Fibroblast of skin of right quadriceps (primary cell): ENCODE data around the gene SAMM50.

Experiments used
- DNase-seq: peaks from one replicate; pipeline ENCODE4 v3.0.0-alpha.2; 2013

The SAMM50 gene

DNA sequence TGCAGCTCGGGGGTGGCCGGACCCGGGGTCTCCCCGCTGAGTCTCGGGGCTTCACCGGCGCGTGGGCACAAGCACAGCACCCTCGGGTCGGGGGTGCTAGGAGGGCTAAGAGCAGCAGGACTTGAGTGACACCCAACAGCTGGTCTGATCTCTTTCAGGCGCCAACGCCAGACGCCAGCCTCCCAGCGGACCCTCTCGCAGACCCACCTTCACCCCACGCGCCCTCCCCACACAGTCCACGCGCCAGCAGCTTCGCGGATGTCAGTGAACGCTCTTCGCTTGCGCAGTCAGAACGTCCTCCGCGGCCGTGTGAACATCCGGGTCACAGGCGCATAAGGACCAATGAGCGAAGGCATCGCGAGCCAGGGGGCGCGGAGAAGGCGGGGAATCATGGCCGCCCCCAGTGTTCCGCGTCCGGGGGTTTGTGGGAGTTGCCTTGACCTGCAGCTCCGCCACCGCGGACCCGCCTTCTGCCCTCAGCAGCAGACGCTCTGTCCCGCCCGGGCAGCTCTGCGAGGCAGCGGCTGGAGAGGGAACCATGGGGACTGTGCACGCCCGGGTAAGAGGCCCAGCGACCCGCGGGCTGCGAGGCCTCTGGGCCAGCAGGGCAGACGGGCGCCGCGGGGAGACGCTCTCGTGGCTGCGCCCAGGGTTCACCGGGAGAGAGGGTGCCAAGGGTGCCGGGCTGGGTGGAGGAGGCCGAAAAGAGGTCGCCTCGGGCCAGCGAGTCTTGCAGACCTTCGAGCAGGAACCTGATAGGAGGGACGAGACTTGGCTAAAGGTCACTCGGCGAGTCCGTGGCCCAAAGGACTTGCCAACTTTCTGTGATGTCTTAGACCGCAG, at the start of gene SAMM50:
Gene SAMM50 (plus strand): TSS at position 403 of the 843 bp plus-strand sequence. CDS start 136 bp downstream, at position 539.
- peak; percentile 86 for DNase-seq

DNA sequence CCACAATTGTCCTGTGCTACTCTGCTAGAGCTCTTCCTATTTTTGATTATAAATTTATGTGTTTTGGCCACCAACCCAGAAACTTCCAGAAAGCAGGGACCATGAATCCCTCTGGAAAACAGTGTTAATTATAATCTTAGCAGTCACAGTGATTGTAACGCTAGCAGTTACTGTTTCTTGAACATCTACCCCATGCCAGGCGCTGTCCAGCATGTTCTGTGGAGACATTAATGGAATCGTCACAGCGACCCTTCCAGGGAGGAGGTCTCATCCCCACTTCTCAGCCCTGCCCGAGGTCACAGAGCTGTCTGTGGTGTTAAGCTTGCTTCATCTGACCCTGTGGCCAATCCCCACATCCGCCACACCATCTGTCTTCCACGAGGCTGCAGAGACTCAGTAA, 49.6 kb upstream of the SAMM50 start:
- no peak for DNase-seq

DNA sequence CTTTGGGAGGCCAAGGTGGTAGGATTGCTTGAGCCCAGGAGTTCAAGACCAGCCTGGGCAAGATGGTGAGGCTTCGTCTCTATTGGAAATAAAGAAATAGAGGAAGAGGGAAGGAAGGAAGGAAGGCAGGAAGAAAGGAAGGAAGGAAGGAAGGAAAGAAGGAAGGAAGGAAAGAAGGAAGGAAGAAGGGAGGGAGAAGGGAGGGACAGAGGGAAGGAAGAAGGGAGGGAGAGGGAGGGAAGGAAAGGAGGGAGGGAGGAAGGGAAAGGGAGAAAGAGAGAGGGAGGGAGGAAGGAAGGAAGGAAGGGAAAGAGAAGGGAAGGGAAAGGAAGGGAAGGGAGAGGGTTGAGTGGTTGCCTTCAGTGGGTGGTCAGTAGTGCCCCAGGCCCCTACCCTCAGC, 45.5 kb upstream of the SAMM50 start:
- no peak for DNase-seq

DNA sequence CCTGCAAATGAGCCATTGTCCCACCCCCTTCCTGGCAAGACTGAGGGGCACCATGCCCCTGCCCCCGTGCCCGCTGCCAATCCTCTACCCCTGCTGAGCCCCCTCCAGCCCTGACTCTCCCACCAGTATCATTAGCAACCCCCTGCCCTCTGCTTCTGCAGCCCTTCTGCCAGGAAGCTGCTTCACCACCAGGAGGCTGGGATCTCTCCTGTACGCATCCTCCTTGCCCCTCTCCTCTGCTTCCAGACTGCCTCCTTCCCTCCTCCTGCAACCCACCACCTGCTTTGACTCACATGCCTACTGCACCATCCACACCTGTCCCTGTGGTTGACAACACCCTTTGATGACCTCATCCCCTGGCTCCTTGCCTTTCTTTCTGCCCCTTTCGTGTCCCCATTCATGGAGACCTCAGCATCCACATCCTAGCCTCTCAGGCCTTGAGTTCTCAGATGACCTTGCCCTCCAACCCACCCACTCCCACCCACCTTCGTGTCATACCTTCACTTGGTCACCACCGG, 45.0 kb upstream of the SAMM50 start:
- DNase-seq: no peak

DNA sequence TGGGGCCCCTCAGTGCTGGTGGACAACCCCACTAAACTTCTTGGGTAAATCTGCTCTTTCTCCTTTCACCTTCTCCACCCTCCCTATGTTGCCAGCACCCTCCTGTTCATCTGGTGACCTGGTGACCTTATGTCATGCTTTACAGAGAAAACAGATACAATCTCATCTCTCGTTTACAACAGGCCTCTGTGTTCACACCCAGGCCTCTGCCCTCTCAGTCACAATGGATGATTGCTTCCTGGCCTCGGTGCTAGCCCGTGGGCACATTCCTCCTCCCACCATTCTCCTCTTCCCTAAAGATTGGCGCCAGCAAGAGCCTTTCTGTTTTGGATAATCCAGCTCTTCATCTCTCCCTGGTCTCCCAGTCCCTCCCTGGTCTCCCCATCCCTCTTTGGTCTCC, 43.9 kb upstream of the SAMM50 start:
- DNase-seq: no peak

DNA sequence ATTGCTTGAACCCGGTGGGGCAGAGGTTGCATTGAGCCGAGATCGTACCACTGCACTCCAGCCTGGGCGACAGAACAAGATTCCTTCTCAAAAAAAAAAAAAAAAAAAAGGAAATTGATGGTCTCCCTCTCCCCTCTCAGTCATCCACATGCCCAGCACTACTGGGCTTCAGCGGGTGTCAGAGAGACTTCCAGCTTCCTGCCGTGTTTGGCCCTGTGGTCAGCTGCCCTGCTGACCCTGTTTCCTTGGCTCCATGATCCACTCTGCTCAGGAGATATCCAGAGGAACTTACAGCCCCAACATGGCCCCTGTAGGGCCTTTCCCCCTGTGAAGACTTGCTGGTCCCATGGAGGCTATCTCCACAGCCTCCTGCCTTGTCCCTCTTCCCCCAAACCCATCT, 37.7 kb upstream of the SAMM50 start:
- DNase-seq: no peak

DNA sequence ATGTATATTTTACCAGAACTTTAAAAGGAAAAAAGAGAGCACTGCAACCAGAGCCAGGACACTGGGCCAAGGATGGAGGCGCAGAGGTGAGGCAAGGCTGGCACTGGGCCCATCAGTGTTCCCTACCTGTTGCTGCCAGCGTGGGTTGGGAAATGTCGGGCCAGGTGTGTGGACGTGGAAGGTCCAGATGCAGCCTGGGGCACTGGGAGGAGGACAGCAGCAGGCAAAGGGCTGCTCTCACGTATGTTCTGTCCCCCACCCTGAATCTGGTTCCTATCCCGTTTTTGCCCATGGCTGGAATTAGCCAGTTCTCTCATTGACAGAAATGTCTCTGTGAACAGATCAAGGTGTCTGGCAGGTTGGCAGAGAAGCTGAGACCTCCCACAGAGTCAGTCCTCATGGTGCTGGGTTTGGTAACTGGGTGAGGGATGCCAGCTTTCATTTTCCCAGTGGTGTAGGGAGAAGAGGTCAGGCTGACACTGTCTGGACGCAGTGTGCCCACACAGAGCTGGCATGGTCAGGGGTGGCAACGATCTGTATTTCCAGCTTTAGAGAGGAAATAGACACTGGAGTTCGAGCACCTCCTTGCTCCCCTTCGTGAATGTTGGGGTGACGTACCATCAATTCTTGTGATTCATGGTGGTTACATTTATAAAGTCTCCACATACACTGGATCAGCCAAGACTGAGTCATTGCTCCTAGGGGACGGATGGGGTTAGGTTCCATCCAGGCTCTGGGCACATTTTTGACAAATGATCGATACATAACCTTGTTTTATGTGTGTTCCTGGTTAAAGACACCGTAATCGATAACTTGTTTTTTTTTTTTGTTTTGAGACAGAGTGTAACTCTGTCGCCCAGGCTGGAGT, 35.9 kb upstream of the SAMM50 start:
- peak; percentile 39 for DNase-seq

DNA sequence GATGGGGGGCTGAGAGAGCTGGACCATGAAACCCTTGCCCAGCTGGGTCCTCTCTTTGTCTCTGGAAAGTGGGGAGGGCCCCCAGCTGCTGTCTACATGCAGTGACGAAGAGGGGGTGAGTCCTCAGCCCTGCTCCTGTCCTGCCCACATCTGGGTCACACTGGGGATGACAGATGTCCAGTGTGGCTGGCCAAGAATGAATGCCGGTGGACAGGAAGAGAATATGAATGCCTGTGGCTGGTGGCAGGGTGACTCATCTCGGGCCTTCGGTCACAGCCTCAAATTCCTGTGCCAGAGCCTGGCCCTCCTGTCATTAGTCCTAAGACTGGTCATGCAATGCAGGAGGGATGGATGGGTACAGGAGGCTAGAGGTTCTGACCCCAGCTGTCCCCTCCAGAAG, 33.9 kb upstream of the SAMM50 start:
- DNase-seq: peak; percentile 53

DNA sequence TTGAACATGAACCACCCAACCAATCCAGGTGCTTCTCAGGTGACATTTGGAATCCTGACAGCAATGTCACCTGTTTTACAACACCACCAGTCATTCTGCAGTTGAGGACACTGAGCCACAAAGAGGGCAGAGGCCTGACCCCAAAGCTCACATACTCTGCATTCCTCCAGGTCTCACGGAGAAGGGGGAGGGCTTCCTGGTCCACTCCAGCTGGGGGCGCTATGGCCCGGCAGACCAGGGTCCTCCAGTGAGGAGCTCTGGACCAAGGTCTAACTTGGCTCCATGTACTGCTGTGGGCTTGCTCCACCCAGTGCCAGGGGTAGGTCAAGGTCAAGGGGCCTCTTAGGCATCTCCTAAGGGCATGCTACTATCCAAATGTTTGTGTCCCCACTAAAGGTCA, 33.1 kb upstream of the SAMM50 start:
- DNase-seq: no peak

DNA sequence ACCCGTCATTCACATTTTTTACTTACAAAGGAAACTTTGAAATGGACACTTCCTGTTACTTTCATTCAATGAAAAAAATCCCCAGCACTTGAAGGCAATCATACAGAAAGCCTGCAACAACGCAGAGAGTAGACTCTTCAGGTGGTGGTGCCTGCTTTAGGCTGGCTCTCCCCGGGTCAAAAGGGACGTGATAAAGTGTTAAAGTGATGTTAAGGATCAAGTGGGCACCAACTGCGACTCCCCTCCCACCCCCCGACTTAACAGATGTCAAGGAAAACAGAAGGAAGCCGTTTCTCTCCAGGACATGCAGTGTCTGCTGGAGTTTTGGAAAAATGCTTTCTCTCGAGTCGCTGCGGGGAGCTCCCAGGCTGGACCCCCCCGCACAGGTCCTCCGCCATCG, 32.1 kb upstream of the SAMM50 start:
- DNase-seq: peak; percentile 8

DNA sequence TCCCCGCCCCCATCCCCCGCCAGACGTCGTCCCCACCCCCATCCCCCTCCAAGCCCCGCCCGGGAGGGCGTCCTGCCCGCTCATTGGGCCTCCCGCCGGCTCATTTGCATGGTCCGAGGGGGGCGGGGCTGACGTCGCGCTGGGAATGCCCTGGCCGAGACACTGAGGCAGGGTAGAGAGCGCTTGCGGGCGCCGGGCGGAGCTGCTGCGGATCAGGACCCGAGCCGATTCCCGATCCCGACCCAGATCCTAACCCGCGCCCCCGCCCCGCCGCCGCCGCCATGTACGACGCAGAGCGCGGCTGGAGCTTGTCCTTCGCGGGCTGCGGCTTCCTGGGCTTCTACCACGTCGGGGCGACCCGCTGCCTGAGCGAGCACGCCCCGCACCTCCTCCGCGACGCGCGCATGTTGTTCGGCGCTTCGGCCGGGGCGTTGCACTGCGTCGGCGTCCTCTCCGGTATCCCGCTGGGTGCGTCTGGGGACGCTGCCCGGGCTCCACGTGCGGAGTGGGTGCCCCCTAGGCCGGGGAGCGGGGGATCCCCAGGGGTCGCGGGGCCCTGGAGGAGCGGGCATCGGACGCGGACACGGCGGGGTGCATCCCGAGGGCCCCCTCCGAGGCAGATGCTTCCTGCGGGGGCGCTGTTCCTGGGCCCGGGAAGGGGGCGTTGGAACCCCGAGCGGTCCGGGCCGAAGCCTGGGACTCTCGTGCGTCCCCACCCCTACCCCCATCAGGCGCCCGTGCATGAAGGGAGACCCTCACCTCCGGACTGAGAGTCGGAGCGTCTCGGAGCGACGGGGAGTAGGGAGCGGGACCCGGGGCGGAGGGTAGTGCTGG, 31.4 kb upstream of the SAMM50 start, which contains the start of gene PNPLA3:
Gene PNPLA3 (plus strand): TSS at position 175 of the 834 bp plus-strand sequence. CDS start 107 bp downstream, at position 282.
- DNase-seq: peak; percentile 87

DNA sequence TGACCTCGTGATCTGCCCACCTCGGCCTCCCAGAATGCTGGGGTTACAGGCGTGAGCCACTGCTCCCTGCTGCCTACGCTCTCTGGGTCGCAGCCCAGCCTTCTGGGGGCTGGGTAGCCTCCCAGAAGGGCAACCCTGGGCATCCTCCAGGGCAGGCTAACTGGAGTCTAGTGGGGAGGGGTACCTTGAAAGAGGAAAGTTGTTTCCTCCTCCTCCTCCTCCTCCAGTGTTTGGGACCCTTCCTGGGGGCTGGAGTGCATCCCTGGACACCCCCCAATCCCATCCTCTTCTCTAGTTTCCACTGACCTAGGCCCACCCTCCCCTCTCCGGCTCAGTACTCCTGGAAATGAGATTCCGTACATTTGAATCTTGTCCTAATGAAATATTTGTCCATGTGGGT, 30.4 kb upstream of the SAMM50 start:
- no peak for DNase-seq

DNA sequence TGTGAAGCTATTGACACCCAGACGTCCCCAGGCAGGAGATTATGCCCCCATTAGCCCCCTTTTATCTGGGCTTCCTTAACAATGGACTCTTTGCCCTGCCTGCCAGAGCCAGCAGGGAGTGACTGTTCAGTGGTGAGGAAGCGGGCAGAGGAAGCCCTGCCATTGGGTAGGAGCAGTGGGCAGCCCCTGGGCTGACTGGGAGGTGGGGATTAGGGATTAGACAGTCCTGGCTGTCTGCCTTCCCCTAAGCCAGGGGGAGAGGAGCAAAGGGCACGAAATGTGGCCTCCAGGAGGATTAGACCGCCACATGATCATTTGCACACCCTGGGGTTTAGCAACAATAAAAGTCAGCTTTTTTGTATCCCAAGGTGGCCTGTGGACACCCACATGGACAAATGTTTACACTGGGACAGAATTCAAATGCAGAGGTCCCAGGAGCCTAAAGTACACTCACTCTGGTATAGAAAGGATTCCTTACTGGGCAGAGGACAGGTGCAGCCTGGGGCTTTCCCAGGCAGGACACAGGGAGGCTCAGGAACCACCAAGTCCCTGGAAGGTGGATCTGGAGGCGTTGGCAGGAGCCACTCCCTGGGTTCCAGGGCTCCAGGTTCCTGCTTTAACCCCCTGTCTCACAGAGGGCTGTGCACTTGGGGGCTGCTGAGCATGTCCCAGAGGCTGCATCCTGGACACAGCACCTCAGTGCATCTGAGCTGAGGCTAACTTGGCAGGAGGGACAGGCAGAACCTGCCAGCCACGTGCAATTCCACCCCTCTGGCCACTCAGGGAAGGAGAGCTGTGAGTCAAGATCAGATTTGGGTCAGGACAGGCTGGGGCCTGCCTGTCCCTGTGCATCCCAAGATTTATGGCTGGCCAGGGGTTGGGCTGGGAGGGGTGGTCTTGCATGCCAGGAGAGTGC, 29.6 kb upstream of the SAMM50 start:
- no peak for DNase-seq

DNA sequence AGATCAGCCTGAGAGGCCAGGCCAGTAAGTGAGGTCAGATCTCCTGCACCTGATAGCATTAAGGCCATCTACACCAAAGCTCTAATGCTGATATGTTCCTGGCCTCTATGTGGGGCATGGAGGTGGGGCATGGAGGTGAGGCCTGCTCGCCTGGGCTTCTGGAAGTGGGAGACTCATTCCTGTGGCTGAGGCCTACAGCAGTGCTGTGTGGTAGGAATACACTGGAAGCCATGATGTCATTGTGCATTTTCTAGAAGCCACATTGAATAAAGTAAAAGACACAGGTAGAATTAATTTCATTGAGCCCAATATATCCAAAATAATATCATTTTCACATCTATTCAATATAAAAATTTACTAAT, 28.9 kb upstream of the SAMM50 start:
- no peak for DNase-seq

DNA sequence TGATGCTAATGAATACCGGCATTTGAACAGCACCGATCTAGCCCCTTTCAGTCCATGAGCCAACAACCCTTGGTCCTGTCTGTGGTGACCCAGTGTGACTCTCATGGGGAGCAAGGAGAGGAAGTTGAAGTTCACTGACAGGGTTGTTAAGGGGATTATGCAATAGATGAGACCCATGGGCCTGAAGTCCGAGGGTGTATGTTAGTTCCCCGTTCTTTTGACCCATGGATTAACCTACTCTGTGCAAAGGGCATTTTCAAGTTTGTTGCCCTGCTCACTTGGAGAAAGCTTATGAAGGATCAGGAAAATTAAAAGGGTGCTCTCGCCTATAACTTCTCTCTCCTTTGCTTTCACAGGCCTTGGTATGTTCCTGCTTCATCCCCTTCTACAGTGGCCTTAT, 26.8 kb upstream of the SAMM50 start:
- no peak for DNase-seq

DNA sequence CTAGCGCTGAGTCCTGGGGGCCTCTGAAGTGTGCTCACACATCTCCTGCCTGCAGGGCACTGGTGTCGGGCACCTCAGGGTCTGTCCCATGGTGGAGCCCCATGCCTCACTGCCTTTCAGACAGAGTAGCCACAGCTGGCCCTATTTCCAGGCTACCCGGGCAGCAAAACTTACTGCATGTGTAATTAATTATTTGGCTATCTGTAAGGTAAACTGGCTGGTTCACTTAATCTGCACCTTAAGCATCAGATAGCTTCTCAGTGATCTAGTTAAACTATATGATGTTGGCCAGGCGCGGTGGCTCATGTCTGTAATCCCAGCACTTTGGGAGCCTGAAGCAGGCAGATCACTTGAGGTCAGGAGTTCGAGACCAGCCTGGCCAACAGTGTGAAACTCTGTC, 26.3 kb upstream of the SAMM50 start:
- DNase-seq: no peak

DNA sequence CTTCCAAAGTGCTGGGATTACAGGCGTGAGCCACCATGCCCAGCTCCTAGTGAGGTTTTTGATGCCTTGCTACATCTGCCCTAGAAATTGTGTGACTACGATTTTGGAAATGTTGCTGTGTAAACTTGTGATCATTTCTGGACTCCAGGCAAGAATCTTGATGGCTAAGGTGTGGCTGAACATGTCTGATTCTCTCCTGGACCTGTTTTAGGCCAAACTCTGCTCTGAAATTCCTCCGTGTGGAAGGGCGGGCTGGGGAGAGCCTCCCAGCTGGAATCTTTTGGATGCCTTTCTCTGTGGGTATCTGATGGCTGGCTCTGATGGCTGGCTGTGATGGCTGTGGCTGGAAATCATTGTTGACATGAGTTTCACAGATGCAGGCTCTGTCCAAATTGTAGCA, 23.5 kb upstream of the SAMM50 start:
- no peak for DNase-seq

DNA sequence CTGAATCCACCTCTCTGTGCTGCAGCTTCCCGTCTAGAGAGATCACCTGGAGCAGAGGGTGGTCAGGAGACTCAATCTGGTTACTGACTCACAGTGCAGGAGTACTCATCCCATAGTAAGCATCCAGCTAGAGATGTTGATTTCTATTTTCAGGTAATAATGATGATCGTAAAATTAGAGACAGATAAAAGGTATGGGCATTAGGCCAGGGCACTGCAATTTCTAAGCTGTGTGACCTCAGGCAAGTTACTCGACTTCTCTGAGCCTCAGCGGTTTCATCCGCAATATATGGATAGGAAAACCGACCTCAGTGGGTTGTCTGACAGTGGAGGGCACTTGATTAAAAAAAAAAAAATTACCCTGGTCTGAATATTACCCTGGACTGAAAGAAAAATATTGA, 13.8 kb upstream of the SAMM50 start:
- DNase-seq: no peak

DNA sequence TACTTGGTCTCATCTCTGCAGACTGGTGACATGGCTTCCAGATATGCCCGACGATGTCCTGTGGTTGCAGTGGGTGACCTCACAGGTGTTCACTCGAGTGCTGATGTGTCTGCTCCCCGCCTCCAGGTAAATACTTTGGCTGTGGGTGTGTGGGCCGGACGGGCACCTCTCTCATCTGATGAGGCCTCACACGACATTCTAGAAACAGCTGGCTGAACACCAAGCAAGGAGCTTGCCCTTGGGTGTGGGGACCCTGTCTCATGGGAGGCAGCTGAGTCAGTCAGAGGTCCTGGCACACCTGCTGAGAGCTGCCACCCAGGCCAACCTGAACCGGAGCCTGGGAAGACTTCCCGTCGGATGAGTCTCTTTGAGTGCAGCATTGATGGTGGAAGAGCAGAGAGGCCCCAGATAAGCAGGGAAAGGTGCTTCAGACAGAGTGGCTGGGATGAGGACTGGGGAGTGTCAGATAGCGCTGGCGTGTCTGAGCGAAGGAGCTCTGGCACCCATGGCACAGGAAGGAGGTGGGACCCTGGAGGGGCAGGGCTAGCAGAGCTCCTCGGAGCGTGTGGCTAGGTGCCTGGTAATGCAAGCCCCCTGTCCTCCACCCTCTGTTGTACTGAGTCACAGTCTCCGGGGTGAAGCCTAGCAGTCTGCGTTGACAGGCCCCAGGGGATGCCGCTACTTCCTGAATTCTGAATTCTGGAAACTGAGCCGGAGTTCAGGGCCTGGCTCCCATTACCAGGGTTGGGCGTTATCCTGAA, 10.4 kb upstream of the SAMM50 start:
- no peak for DNase-seq

DNA sequence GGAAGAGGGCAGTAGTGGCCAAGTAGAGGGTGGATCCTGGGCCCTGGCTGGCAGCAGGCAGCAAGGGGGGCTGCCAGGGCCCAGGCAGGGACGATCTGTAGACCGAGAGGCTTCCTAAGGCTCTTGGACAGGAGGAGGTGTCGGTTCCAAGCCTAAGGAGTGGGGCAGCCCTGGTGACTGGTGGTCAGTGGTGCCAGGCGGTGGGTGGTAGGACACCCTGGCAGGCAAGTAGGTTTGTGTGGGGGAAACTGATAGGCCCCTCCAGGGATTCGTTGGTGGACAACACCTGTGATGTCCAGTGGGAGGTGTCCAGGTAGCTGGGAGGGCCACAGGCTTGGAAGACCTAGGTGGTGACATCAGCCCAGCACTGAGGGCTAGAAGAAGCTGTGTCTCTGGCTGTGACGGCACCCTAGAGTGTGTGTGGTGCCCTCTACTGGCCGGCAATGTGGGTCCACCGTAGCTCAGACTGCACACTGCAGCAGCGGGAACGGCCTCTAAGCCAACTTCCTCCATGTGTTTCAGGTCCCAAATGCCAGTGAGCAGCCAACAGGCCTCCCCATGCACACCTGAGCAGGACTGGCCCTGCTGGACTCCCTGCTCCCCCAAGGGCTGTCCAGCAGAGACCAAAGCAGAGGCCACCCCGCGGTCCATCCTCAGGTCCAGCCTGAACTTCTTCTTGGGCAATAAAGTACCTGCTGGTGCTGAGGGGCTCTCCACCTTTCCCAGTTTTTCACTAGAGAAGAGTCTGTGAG, 9.4 kb upstream of the SAMM50 start:
- DNase-seq: peak; percentile 46
